GM12874 (cell line): ENCODE results near the gene TAS2R14.

Source experiments
- TF ChIP-seq, protein P1 (sequence below): IDR thresholded peaks from 2 replicates; pipeline ENCODE4 v1.5.1; 2011; ENCODE audit warnings: low read depth, mild to moderate bottlenecking, control low read depth, low read length, moderate library complexity; ENCODE audit not compliant: insufficient read depth

TAS2R14 gene

DNA sequence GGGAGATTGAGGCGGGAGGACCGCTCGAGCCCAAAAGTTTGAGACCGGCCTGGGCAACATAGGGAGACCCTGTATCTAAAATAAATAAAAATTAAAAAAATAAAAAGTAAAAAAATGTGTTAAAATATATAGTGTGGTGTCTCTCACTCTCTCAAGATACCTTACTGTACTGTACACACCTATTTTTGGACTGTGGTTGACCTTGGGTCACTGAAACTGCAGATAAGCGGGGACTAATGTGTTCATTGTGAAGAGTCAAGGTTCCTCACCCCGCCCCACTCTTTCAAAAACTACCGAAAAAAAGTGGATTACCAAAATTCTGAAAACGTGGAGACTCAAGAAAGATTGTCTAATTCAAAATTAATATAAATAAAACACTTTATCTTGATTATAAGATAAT lies 28.7 kb downstream of the TAS2R14 start:
- TF ChIP-seq, protein P1, sequence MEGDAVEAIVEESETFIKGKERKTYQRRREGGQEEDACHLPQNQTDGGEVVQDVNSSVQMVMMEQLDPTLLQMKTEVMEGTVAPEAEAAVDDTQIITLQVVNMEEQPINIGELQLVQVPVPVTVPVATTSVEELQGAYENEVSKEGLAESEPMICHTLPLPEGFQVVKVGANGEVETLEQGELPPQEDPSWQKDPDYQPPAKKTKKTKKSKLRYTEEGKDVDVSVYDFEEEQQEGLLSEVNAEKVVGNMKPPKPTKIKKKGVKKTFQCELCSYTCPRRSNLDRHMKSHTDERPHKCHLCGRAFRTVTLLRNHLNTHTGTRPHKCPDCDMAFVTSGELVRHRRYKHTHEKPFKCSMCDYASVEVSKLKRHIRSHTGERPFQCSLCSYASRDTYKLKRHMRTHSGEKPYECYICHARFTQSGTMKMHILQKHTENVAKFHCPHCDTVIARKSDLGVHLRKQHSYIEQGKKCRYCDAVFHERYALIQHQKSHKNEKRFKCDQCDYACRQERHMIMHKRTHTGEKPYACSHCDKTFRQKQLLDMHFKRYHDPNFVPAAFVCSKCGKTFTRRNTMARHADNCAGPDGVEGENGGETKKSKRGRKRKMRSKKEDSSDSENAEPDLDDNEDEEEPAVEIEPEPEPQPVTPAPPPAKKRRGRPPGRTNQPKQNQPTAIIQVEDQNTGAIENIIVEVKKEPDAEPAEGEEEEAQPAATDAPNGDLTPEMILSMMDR, result no peak

DNA sequence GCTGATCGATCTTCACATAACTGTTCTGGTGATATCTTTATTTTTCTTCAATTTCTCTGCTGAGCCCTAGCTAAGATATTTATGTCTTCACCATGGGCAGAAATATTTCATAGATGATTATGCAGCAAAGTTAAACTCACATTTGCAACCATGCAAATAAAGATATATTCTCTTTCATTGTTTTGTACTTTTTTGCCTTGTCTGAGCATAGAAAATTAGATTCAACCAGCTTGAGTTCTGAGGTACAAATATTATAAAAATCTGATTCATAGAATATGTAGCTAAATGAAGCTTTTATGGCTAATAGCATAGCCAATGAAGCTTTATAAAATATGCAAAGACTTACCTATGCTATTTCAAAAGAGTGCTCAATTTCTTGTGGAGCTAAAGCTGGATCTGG lies 29.6 kb downstream of the TAS2R14 start, which contains the start of gene TAS2R13:
Gene TAS2R13 (minus strand): TSS at position 101 of the 400 bp plus-strand sequence. CDS start 264 bp downstream, outside the sequence.
- TF ChIP-seq, protein P1, result no peak

DNA sequence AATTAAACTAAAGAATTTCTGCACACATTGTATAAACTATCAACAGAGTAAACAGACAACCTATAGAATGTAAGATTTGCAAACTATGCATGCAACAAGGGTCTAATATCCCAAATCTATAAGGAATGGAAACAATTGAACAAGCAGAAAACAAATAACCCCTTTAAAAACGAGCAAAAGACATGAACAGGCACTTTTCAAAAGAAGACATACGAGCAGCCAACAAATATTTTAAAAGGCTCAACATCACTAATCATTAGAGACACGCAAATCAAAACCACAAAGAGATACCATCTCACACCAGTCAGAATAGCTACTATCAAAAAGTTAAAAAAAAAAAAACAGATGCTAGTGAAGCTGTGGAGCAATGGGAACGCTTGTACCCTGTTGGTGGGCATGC lies 34.4 kb downstream of the TAS2R14 start:
- TF ChIP-seq, protein P1, result no peak

DNA sequence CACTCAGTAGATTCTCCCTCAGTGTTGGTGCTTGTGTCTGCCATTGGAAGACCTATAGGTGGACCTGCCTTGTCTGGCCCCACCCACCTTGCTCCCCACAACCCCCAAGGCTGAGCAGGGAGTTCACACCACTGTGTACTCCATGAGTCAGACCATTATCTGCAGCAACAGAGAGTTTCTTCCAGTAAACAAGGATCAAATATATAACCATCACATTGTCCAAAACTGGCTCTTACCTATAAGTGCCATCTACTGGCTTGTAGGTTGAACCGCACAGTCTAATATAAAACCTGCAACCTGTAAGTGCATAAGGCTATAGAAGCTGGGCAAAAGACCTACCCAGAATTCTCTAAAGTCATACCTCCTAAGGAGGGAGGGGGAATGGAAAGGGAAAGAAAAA lies 37.6 kb downstream of the TAS2R14 start:
- TF ChIP-seq, protein P1, result no peak

DNA sequence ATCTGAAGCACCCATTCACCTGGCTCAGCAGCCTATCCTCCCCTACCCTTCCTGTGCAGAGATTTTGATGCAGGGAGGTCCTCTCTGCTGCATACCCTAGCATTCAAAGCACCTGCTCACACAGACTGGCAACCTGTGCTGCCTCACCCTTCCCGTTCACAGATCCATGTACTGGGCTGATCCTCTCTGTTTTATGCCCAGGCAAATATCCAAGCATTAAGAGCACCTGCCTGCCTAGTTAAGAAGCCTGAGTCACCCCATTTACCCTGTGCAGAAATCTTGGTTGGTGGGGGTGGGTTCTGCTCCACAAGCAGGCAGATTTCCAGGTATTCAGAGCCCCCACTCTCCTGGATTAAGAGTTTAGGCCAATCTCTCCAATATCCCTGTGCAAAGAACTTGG lies 38.1 kb downstream of the TAS2R14 start:
- TF ChIP-seq, protein P1, result no peak

DNA sequence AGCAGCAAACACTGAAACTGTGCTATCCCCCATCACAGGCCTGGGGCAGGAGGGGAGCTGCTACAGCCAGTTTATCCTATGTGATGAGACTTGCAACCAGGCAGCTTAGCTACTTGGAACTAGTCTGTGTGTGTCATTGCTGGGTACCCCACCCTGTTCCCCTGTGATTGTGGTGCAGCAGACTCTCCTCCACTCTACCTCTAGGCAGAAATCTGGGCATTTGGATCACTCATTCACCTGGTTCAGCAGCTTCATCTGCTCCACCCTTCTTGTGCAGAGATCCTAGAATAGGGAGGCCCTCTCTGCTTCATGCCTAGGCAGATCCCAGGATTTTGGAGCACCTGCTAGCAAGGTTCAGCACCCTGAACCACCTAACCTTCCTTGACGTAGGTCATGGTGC lies 38.5 kb downstream of the TAS2R14 start:
- TF ChIP-seq, protein P1, result no peak

DNA sequence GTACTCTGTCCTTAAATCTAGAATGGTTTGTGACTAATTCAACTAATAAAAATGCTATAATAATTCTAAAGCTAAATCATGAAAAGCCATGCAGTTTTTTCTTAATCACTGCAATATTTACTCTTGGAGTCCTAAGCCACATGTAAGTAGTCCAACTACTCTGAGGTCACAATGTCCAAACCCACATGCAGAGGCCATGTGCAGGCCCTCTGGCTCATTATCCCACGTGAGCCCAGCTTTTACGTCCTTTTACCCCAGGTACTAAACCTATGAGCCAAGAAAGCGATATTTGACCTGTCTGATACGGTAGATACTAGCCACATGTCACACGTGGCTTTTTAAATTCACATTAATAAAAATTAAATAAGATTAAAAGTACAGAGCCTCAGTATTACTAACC lies 42.2 kb downstream of the TAS2R14 start:
- TF ChIP-seq, protein P1, result no peak
